CD14-positive monocyte (primary cell): ENCODE measurements around the gene KNTC1. TPM values are rescaled to one million over a fixed set of nuclear protein-coding genes. Genes with fewer than 3 reads are reported as not detected.

Experiments
- DNase-seq, 3 donors: peaks; one replicate each; pipeline ENCODE4 v3.0.0-alpha.2; 2011 to 2022
- H2AFZ ChIP-seq: 2 replicates; pipeline ENCODE4 v1.6.0; 2012; ENCODE audit warnings: mild to moderate bottlenecking, low read depth, low read length, inconsistent platforms; ENCODE audit not compliant: insufficient read depth, poor library complexity, severe bottlenecking
- H3K27ac ChIP-seq, 2 donors: 1 replicate in 1 of 2; 2 replicates in 1 of 2; pipeline ENCODE4 v1.5.1; 2012 to 2013; ENCODE audit warnings: low read length in 2 of 2, control low read depth in 1 of 2, inconsistent platforms in 1 of 2, low read depth in 1 of 2, mild to moderate bottlenecking in 1 of 2
- H3K27me3 ChIP-seq, 2 donors: one replicate each; pipeline versions ENCODE4 v1.6.0 to v1.6.1; 2011 to 2013; ENCODE audit warnings: low read length in 2 of 2; ENCODE audit not compliant: control insufficient read depth in 2 of 2, insufficient read depth in 2 of 2
- H3K36me3 ChIP-seq, 2 donors: replicated peaks in 1 of 2; 1 replicate in 1 of 2; 2 replicates in 1 of 2; pipeline versions ENCODE4 v1.5.1 to v1.6.1; 2012 to 2013; ENCODE audit warnings: low read length in 2 of 2, control low read depth in 1 of 2, inconsistent platforms in 1 of 2, mild to moderate bottlenecking in 1 of 2; ENCODE audit not compliant: insufficient read depth in 2 of 2, control insufficient read depth in 1 of 2
- H3K4me1 ChIP-seq, 2 donors: 1 replicate in 1 of 2; 2 replicates in 1 of 2; pipeline versions ENCODE4 v1.5.1 to v1.6.1; 2012 to 2013; ENCODE audit warnings: low read length in 2 of 2, control low read depth in 1 of 2, inconsistent platforms in 1 of 2, mild to moderate bottlenecking in 1 of 2, moderate library complexity in 1 of 2; ENCODE audit not compliant: insufficient read depth in 2 of 2, control insufficient read depth in 1 of 2
- H3K4me2 ChIP-seq: replicated peaks from 2 replicates; pipeline ENCODE3; 2012; ENCODE audit warnings: low read length, moderate library complexity, mild to moderate bottlenecking; ENCODE audit not compliant: poor library complexity, severe bottlenecking; ENCODE audit errors: extremely low read depth
- H3K4me3 ChIP-seq, 3 experiments: fragments of 200-600 bp in 1 of 3; sonication (generic) in 1 of 3; replicated peaks in 1 of 3; 1 replicate in 2 of 3; 2 replicates in 1 of 3; pipeline ENCODE4 v1.5.1; 2011 to 2013; ENCODE audit warnings: low read length in 3 of 3, mild to moderate bottlenecking in 3 of 3, control low read depth in 2 of 3, low read depth in 2 of 3, inconsistent platforms in 1 of 3, moderate library complexity in 1 of 3
- H3K79me2 ChIP-seq: 2 replicates; pipeline ENCODE4 v1.6.0; 2012; ENCODE audit warnings: mild to moderate bottlenecking, control low read depth, inconsistent platforms, low read length, moderate library complexity; ENCODE audit not compliant: insufficient read depth
- H3K9ac ChIP-seq: 2 replicates; pipeline ENCODE4 v1.6.0; 2017; ENCODE audit warnings: low read length, mild to moderate bottlenecking; ENCODE audit not compliant: insufficient read depth, poor library complexity, severe bottlenecking
- H3K9me3 ChIP-seq, 2 donors: replicated peaks in 1 of 2; 1 replicate in 1 of 2; 2 replicates in 1 of 2; pipeline versions ENCODE4 v1.5.1 to v1.6.1; 2012 to 2013; ENCODE audit warnings: low read length in 2 of 2, control low read depth in 1 of 2; ENCODE audit not compliant: control insufficient read depth in 1 of 2, insufficient read depth in 1 of 2
- H4K20me1 ChIP-seq: 2 replicates; pipeline ENCODE4 v1.6.0; 2012; ENCODE audit warnings: mild to moderate bottlenecking, low read length, control low read depth, moderate library complexity; ENCODE audit not compliant: insufficient read depth
- H3K27ac Mint-ChIP-seq, 7 donors: one replicate each; pipeline ENCODE4 v1.8.0; 2020; ENCODE audit warnings: mild to moderate bottlenecking in 7 of 7, mixed read lengths in 7 of 7, moderate library complexity in 6 of 7, inconsistent platforms in 2 of 7
- H3K27me3 Mint-ChIP-seq, 3 donors: one replicate each; pipeline ENCODE4 v1.8.0; 2021 to 2022; ENCODE audit warnings: low read depth in 3 of 3, mild to moderate bottlenecking in 3 of 3, mixed read lengths in 3 of 3, moderate library complexity in 3 of 3, inconsistent platforms in 1 of 3
- H3K36me3 Mint-ChIP-seq, 2 donors: one replicate each; pipeline ENCODE4 v1.8.0; 2020; ENCODE audit warnings: mixed read lengths in 2 of 2, inconsistent platforms in 1 of 2, mild to moderate bottlenecking in 1 of 2
- H3K4me1 Mint-ChIP-seq: one replicate; pipeline ENCODE4 v1.8.0; 2020; ENCODE audit warnings: mild to moderate bottlenecking, mixed read lengths
- H3K4me3 Mint-ChIP-seq, 2 donors: one replicate each; pipeline ENCODE4 v1.8.0; 2020; ENCODE audit warnings: mild to moderate bottlenecking in 2 of 2, mixed read lengths in 2 of 2, moderate library complexity in 1 of 2
- H3K9me3 Mint-ChIP-seq, 7 donors: one replicate each; pipeline ENCODE4 v1.8.0; 2020 to 2022; ENCODE audit warnings: mixed read lengths in 7 of 7, mild to moderate bottlenecking in 6 of 7, moderate library complexity in 6 of 7, inconsistent platforms in 2 of 7
- CTCF ChIP-seq: fragments of 200-600 bp; IDR thresholded peaks from one replicate; pipeline ENCODE4 v1.8.0; 2022; ENCODE audit warnings: antibody characterized with exemption, mild to moderate bottlenecking
- WGBS: methylation state at CpG from one replicate; pipeline ENCODE4 v1.1.5; 2013; ENCODE audit warnings: missing lambda C conversion rate; ENCODE audit not compliant: insufficient coverage; 5-methylcytosine and 5-hydroxymethylcytosine counted together
- intact Hi-C, 2 donors: fragments of 100-400 bp; cut with micrococcal nuclease; formaldehyde crosslinking; loops; one replicate each; pipeline versions ENCODE4 v1.15.0 to v1.15.1; 2023
- polyA plus RNA-seq, 3 donors: library from polyadenylated mRNA; depleted of rRNA in 1 of 3; unstranded in 2 of 3; stranded (reverse) in 1 of 3; fragments of 300-500 nt in 2 of 3; fragments of >200 nt in 1 of 3; fragmentation: Illumina TruSeq in 2 of 3; gene quantifications; 1 replicate in 2 of 3; 2 replicates in 1 of 3; pipeline ENCODE4 v1.2.3, GENCODE V29; 2012 to 2021

The KNTC1 gene
- polyA plus RNA-seq, 3 donors: 0.65 to 10.3 (median 0.81) TPM

- WGBS: no CpG with 5 or more reads among the region's 2 CpGs
- no peak overlapping the region for H3K4me3 ChIP-seq
- no peak overlapping the region for H3K27ac Mint-ChIP-seq
Observed at GRCh38 chr12:122668268-122668667, 141.2 kb downstream of the KNTC1 start.

GRCh38 chr12:122669397-122670070, 142.5 kb downstream of the KNTC1 start:
- no peak overlapping the region for H3K27ac Mint-ChIP-seq

More at GRCh38 chr12:122668268-122668667, 141.2 kb downstream of the KNTC1 start:
- Mint-ChIP-seq H3K27me3 (peaks cover 0 to 5% (median 2%) of the 10 kb centered on the region in 3 donors), H3K4me1 (peaks cover 3% of the 10 kb centered on the region), H3K36me3 (no peaks in the 10 kb centered on the region), H3K4me3 (no peak overlapping the region), H3K9me3 (peaks cover 0 to 3% (median 0%) of the 10 kb centered on the region in 7 donors)
- no peaks in the 10 kb centered on the region for H3K27me3 ChIP-seq
- H4K20me1 ChIP-seq: no peaks in the 10 kb centered on the region
- no peak overlapping the region for H3K9ac ChIP-seq
- no peaks in the 10 kb centered on the region for H3K9me3 ChIP-seq
- intact Hi-C loops: no loop called here
- no peaks in the 10 kb centered on the region for H3K4me1 ChIP-seq
- no peaks in the 10 kb centered on the region for H3K36me3 ChIP-seq
- no peaks in the 10 kb centered on the region for H3K79me2 ChIP-seq
- no peak overlapping the region for H2AFZ ChIP-seq
- TF ChIP-seq CTCF: no peak
- no peak overlapping the region for H3K4me2 ChIP-seq
- DNase-seq: no peak
- no peak overlapping the region for H3K27ac ChIP-seq

More at GRCh38 chr12:122669397-122670070, 142.5 kb downstream of the KNTC1 start:
- WGBS: no CpG with 5 or more reads among the region's 5 CpGs
- no peak overlapping the region for H3K9ac ChIP-seq
- Mint-ChIP-seq H3K36me3 (no peaks in the 10 kb centered on the region), H3K4me3 (no peak overlapping the region), H3K9me3 (peaks cover 0 to 3% (median 0%) of the 10 kb centered on the region in 7 donors), H3K4me1 (peaks cover 3% of the 10 kb centered on the region), H3K27me3 (peaks cover 0 to 11% (median 2%) of the 10 kb centered on the region in 3 donors)
- no peaks in the 10 kb centered on the region for H3K36me3 ChIP-seq
- no peak overlapping the region for H3K4me2 ChIP-seq
- no peak overlapping the region for H3K27ac ChIP-seq
- H3K27me3 ChIP-seq: no peaks in the 10 kb centered on the region
- H3K79me2 ChIP-seq: no peaks in the 10 kb centered on the region
- no peak overlapping the region for H2AFZ ChIP-seq
- intact Hi-C loops: no loop called here
- no peaks in the 10 kb centered on the region for H4K20me1 ChIP-seq
- H3K4me1 ChIP-seq: no peaks in the 10 kb centered on the region
- no peaks in the 10 kb centered on the region for H3K9me3 ChIP-seq
- DNase-seq: no peak
- H3K4me3 ChIP-seq: no peak overlapping the region
- no peak for TF ChIP-seq CTCF
